OCI-LY1 (cell line): ENCODE measurements around the gene PLXNB3.
A peak's percentile ranks its signal among the peaks of the same experiment; 100 is the strongest.

Experiments used
- H2AFZ ChIP-seq: fragments of 200-600 bp; sonication (generic), shearing (Covaris generic); 2 replicates; pipeline ENCODE4 v1.6.0; 2014; ENCODE audit warnings: antibody characterized with exemption, mild to moderate bottlenecking, low read length
- H3F3A ChIP-seq: fragments of 200-600 bp; sonication (generic), shearing (Covaris generic); 2 replicates; pipeline ENCODE4 v1.6.0; 2014; ENCODE audit warnings: mild to moderate bottlenecking, antibody characterized with exemption, low read length, moderate library complexity; ENCODE audit not compliant: insufficient read depth
- H3K27ac ChIP-seq: fragments of 200-600 bp; sonication (generic); 2 replicates; pipeline ENCODE4 v1.5.1; 2014; ENCODE audit warnings: low read length, mixed run types, mild to moderate bottlenecking, low read depth; ENCODE audit not compliant: poor library complexity, severe bottlenecking
- H3K27me3 ChIP-seq: fragments of 200-600 bp; sonication (generic); 2 replicates; pipeline ENCODE4 v1.6.0; 2014; ENCODE audit warnings: antibody characterized with exemption, mild to moderate bottlenecking, low read length, moderate library complexity; ENCODE audit not compliant: insufficient read depth
- H3K36me3 ChIP-seq: fragments of 200-600 bp; sonication (generic); 2 replicates; pipeline ENCODE4 v1.6.1; 2014; ENCODE audit warnings: mild to moderate bottlenecking, antibody characterized with exemption, low read length, moderate library complexity, mixed read lengths; ENCODE audit not compliant: insufficient read depth
- H3K4me1 ChIP-seq: fragments of 200-600 bp; sonication (generic); 2 replicates; pipeline ENCODE4 v1.5.1; 2014; ENCODE audit warnings: mild to moderate bottlenecking, low read length, moderate library complexity; ENCODE audit not compliant: insufficient read depth, severe bottlenecking
- H3K4me2 ChIP-seq: fragments of 200-600 bp; sonication (generic), shearing (Covaris generic); 2 replicates; pipeline ENCODE4 v1.6.1; 2014; ENCODE audit warnings: low read length
- H3K4me3 ChIP-seq: fragments of 200-600 bp; sonication (generic); 2 replicates; pipeline ENCODE4 v1.5.1; 2014; ENCODE audit warnings: low read length, low read depth, mild to moderate bottlenecking, mixed read lengths; ENCODE audit not compliant: poor library complexity, severe bottlenecking
- H3K79me2 ChIP-seq: fragments of 200-600 bp; shearing (Covaris generic); 2 replicates; pipeline ENCODE4 v1.6.1; 2016; ENCODE audit warnings: mixed run types, low read length, mixed read lengths; ENCODE audit not compliant: insufficient read depth
- H3K9ac ChIP-seq: fragments of 200-600 bp; sonication (generic), shearing (Covaris generic); 2 replicates; pipeline ENCODE4 v1.6.1; 2014; ENCODE audit warnings: mild to moderate bottlenecking, low read length, mixed read lengths
- H3K9me2 ChIP-seq: fragments of 200-600 bp; sonication (generic), shearing (Covaris generic); 2 replicates; pipeline ENCODE4 v1.6.1; 2014; ENCODE audit warnings: low read depth, mild to moderate bottlenecking, low read length, mixed read lengths
- H3K9me3 ChIP-seq: fragments of 200-600 bp; shearing (Covaris generic); 2 replicates; pipeline ENCODE4 v1.6.1; 2014; ENCODE audit warnings: low read length, mixed read lengths
- H4K20me1 ChIP-seq: fragments of 200-600 bp; sonication (generic), shearing (Covaris generic); 2 replicates; pipeline ENCODE4 v1.6.0; 2016; ENCODE audit warnings: mild to moderate bottlenecking, low read length; ENCODE audit not compliant: insufficient read depth
- CTCF ChIP-seq: fragments of 200-600 bp; sonication (generic), shearing (Covaris generic); IDR thresholded peaks from 2 replicates; pipeline ENCODE4 v1.5.1; 2017; ENCODE audit warnings: mild to moderate bottlenecking, antibody characterized with exemption, low read length, moderate library complexity, mixed read lengths
- EZH2 ChIP-seq: fragments of 200-600 bp; sonication (generic), shearing (Covaris generic); IDR thresholded peaks from 2 replicates; pipeline ENCODE4 v1.8.0; 2017; ENCODE audit warnings: borderline replicate concordance, mixed run types, mild to moderate bottlenecking, antibody characterized with exemption, low read length, moderate library complexity, mixed read lengths

The PLXNB3 gene

GRCh38 chrX:153725832-153726285 lies 38.2 kb upstream of the PLXNB3 start:
- H3K4me1 ChIP-seq, result peaks cover 42% of the 10 kb centered on the region
- H3K9me2 ChIP-seq, result no peaks in the 10 kb centered on the region

GRCh38 chrX:153726286-153727122 lies 37.5 kb upstream of the PLXNB3 start:
- no peak for TF ChIP-seq EZH2
- no peak for TF ChIP-seq CTCF
- Histone ChIP-seq H3F3A (no peaks in the 10 kb centered on the region), H3K9me3 (no peaks in the 10 kb centered on the region)

More at GRCh38 chrX:153725832-153726285, 38.2 kb upstream of the PLXNB3 start:
- TF ChIP-seq EZH2 (no peak), CTCF (no peak)
- no peak overlapping the region for H3K27ac ChIP-seq
- no peak overlapping the region for H2AFZ ChIP-seq
- no peak overlapping the region; the same call in 1 of the 2 replicates for H3K4me2 ChIP-seq
- no peaks in the 10 kb centered on the region for H3K9me3 ChIP-seq
- H3K4me3 ChIP-seq, result no peak overlapping the region
- no peak overlapping the region for H3K9ac ChIP-seq
- peaks cover 7% of the 10 kb centered on the region; the same call in 1 of the 2 replicates for H3K36me3 ChIP-seq
- H3K79me2 ChIP-seq, result no peaks in the 10 kb centered on the region
- no peaks in the 10 kb centered on the region for H4K20me1 ChIP-seq
- H3F3A ChIP-seq, result no peaks in the 10 kb centered on the region
- H3K27me3 ChIP-seq, result no peaks in the 10 kb centered on the region

GRCh38 chrX:153727123-153727931 lies 36.7 kb upstream of the PLXNB3 start:
- Histone ChIP-seq H3K4me1 (peaks cover 39% of the 10 kb centered on the region), H3K27me3 (no peaks in the 10 kb centered on the region), H2AFZ (no peak overlapping the region), H3K36me3 (peaks cover under 1% of the 10 kb centered on the region), H3K9ac (peak overlapping the region; percentile 37; the same call in 1 of the 2 replicates), H3K4me3 (no peak overlapping the region), H3F3A (no peaks in the 10 kb centered on the region), H3K4me2 (peak overlapping the region; percentile 59), H4K20me1 (no peaks in the 10 kb centered on the region), H3K27ac (peak overlapping the region; percentile 56), H3K79me2 (no peaks in the 10 kb centered on the region), H3K9me3 (no peaks in the 10 kb centered on the region), H3K9me2 (no peaks in the 10 kb centered on the region)
- TF ChIP-seq EZH2 (no peak), CTCF (no peak)

More at GRCh38 chrX:153726286-153727122, 37.5 kb upstream of the PLXNB3 start:
- Histone ChIP-seq H3K9me2 (no peaks in the 10 kb centered on the region), H3K9ac (peak overlapping the region; percentile 37; the same call in 1 of the 2 replicates), H2AFZ (no peak overlapping the region), H3K36me3 (peaks cover 5% of the 10 kb centered on the region; the same call in 1 of the 2 replicates), H3K27ac (peak overlapping the region; percentile 56), H3K4me2 (peak overlapping the region; percentile 59), H3K4me1 (peaks cover 42% of the 10 kb centered on the region), H4K20me1 (no peaks in the 10 kb centered on the region), H3K27me3 (no peaks in the 10 kb centered on the region), H3K4me3 (peak overlapping the region; percentile 33), H3K79me2 (no peaks in the 10 kb centered on the region)
